ENCODE measurements around the gene RPS29.

The RPS29 gene

GRCh38 chr14:49579841-49580240, 6.3 kb downstream of the RPS29 start:
- Histone ChIP-seq H3K9me3 (ENCODE audit: control insufficient read depth, insufficient read depth, low read length) (no peaks in the 10 kb centered on the region), H3K27me3 (ENCODE audit: control insufficient read depth, insufficient read depth, low read length) (no peaks in the 10 kb centered on the region), H3K27ac (ENCODE audit: low read length) (no peak overlapping the region), H3K4me1 (ENCODE audit: control insufficient read depth, insufficient read depth, low read length) (peaks cover 4% of the 10 kb centered on the region; the same call in 1 of the 2 replicates), H3K36me3 (ENCODE audit: control insufficient read depth, insufficient read depth, low read length) (peaks cover 22% of the 10 kb centered on the region), H3K4me3 (ENCODE audit: low read length) (no peak overlapping the region)
- WGBS (ENCODE audit: insufficient coverage, insufficient read length): no CpG with 5 or more reads among the region's 2 CpGs
- no peak for DNase-seq (ENCODE audit: low read depth, low spot score)

DNA sequence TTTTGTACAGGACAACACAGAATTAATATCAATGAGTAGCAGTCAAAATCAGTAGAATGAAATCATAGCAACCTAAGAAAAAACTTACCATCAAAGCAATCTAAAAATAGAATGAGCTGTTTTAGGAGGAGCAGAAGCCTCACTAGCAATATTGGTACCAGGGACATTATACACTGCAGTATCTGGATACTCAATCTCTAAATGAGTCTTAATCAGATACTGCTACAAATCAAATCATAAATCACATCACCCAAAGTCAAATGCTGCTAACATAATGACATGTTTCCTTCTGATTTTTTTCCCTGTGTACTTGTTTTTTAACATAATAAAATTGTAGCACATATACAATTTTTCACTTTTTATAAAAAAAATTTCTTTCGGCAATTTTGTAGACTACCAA, 8.0 kb downstream of the RPS29 start:
- 100% methylated on average over 1 of the region's 1 CpG for WGBS (ENCODE audit: insufficient coverage, insufficient read length)
- Histone ChIP-seq H3K27me3 (ENCODE audit: control insufficient read depth, insufficient read depth, low read length) (no peaks in the 10 kb centered on the region), H3K4me1 (ENCODE audit: control insufficient read depth, insufficient read depth, low read length) (peaks cover 1% of the 10 kb centered on the region; the same call in 1 of the 2 replicates), H3K27ac (ENCODE audit: low read length) (no peak overlapping the region), H3K4me3 (ENCODE audit: low read length) (no peak overlapping the region), H3K9me3 (ENCODE audit: control insufficient read depth, insufficient read depth, low read length) (no peaks in the 10 kb centered on the region), H3K36me3 (ENCODE audit: control insufficient read depth, insufficient read depth, low read length) (peaks cover 12% of the 10 kb centered on the region; the same call in 1 of the 2 replicates)
- no peak for DNase-seq (ENCODE audit: low read depth, low spot score)

DNA sequence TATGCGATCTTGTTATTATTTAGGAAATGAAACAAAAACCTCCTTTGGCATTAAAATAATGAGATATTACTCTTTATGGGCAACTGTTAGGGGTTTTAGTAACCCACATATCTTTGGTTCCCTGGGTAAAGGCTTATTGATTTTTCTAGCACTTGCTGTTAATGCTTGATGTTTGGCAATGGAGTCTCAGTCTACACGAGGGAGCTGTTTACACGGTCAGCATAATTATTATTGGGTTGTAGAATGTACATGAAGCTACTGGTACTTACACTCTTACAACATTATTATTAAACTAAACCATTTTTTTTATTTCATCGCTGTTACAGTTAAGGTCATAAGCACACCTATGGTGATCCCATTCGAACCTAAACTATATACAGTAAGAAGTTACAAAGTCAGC, 12.1 kb downstream of the RPS29 start:
- no peaks in the 10 kb centered on the region for H3K27me3 ChIP-seq (ENCODE audit: control insufficient read depth, insufficient read depth, low read length)
- no peak overlapping the region for H3K4me3 ChIP-seq (ENCODE audit: low read length)
- H3K9me3 ChIP-seq (ENCODE audit: control insufficient read depth, insufficient read depth, low read length): no peaks in the 10 kb centered on the region
- WGBS (ENCODE audit: insufficient coverage, insufficient read length): no CpG with 5 or more reads among the region's 5 CpGs
- no peak overlapping the region for H3K27ac ChIP-seq (ENCODE audit: low read length)
- DNase-seq (ENCODE audit: low read depth, low spot score): no peak
- H3K4me1 ChIP-seq (ENCODE audit: control insufficient read depth, insufficient read depth, low read length): no peaks in the 10 kb centered on the region
- H3K36me3 ChIP-seq (ENCODE audit: control insufficient read depth, insufficient read depth, low read length): peaks cover 6% of the 10 kb centered on the region; the same call in 1 of the 2 replicates

- Histone ChIP-seq H3K4me3 (ENCODE audit: low read length) (no peak overlapping the region), H3K9me3 (ENCODE audit: control insufficient read depth, insufficient read depth, low read length) (no peaks in the 10 kb centered on the region), H3K36me3 (ENCODE audit: control insufficient read depth, insufficient read depth, low read length) (no peaks in the 10 kb centered on the region), H3K27ac (ENCODE audit: low read length) (no peak overlapping the region), H3K4me1 (ENCODE audit: control insufficient read depth, insufficient read depth, low read length) (no peaks in the 10 kb centered on the region), H3K27me3 (ENCODE audit: control insufficient read depth, insufficient read depth, low read length) (no peaks in the 10 kb centered on the region)
- WGBS (ENCODE audit: insufficient coverage, insufficient read length): no CpG with 5 or more reads among the region's 3 CpGs
- no peak for DNase-seq (ENCODE audit: low read depth, low spot score)
These were observed 16.9 kb downstream of the RPS29 start for GRCh38 chr14:49569281-49569680.

DNA sequence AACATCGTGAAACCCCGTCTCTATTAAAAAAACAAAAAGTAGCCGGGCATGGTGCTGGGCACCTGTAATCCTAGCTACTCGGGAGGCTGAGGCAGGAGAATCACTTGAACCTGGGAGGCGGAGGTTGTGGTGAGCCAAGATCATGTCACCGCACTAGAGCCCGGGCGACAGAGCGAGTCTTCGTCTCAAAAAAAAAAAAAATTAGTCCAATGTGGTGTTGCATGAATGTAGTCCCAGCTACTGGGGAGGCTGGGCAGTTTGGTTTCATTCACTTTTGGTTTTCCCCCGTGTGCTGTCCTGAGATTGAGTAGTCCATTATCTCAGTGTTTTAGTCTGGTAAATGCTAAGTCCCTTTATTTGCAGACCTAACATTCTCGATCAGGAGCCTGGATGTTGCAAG, 19.5 kb downstream of the RPS29 start:
- H3K9me3 ChIP-seq (ENCODE audit: control insufficient read depth, insufficient read depth, low read length): no peaks in the 10 kb centered on the region
- no peak overlapping the region for H3K4me3 ChIP-seq (ENCODE audit: low read length)
- no peak for DNase-seq (ENCODE audit: low read depth, low spot score)
- no peaks in the 10 kb centered on the region for H3K4me1 ChIP-seq (ENCODE audit: control insufficient read depth, insufficient read depth, low read length)
- no CpG with 5 or more reads among the region's 12 CpGs for WGBS (ENCODE audit: insufficient coverage, insufficient read length)
- H3K27ac ChIP-seq (ENCODE audit: low read length): no peak overlapping the region
- no peaks in the 10 kb centered on the region for H3K36me3 ChIP-seq (ENCODE audit: control insufficient read depth, insufficient read depth, low read length)
- H3K27me3 ChIP-seq (ENCODE audit: control insufficient read depth, insufficient read depth, low read length): no peaks in the 10 kb centered on the region

DNA sequence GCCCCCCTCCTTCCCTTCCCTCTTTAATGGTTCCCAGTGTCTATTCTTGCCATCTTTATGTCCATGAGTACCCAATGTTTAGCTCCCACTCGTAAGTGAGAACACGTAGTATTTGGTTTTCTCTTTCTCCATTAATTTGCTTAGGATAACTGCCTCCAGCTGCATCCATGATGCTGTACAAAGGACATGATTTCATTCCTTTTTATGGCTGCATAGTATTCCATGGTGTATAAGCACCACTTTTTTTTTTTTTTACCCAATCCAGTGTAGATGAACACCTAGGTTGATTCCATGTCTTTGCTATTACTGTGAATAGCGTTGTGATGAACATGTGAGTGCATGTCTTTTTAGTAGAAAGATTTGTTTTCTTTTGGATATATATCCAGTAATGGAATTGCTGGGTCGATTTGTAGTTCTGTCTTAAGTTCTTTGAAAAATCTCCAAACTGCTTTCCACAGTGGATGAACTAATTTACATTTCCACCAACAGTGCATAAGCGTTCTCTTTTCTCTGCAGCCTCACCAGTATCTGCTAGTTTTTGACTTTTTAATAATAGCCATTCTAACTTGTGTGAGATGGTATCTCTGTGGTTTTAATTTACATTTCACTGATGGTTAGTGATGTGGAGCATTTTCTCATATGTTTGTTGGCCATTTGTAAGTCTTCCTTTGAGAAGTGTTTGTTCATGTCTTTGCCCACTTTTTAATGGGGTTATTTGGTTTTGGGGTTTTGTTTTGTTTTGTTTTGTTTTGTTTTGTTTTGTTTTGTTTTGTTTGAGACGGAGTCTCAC, 26.0 kb downstream of the RPS29 start:
- Histone ChIP-seq H3K4me3 (ENCODE audit: low read length) (no peak overlapping the region), H3K27ac (ENCODE audit: low read length) (no peak overlapping the region), H3K4me1 (ENCODE audit: control insufficient read depth, insufficient read depth, low read length) (no peaks in the 10 kb centered on the region), H3K27me3 (ENCODE audit: control insufficient read depth, insufficient read depth, low read length) (no peaks in the 10 kb centered on the region), H3K9me3 (ENCODE audit: control insufficient read depth, insufficient read depth, low read length) (no peaks in the 10 kb centered on the region), H3K36me3 (ENCODE audit: control insufficient read depth, insufficient read depth, low read length) (no peaks in the 10 kb centered on the region)
- no peak for DNase-seq (ENCODE audit: low read depth, low spot score)
- WGBS (ENCODE audit: insufficient coverage, insufficient read length): no CpG with 5 or more reads among the region's 6 CpGs

DNA sequence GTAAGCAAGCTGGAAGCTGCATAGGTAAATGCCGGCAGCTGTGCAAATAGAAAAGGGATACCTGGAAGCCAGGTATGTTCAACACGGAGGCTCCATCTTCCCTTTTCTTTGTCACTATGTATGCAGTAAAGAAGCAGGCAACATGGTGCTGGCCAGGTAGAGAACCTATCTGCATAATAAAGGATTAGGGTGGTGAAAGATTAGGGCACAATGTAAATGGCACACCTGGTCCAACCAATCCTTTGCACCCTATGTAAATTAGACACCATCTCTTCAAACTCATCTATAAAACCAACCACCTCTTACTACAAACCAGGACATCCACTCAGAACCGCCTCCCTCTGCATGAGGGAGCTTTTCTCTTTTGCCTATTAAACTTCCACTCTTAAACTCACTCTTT, 32.3 kb downstream of the RPS29 start:
- no peak for DNase-seq (ENCODE audit: low read depth, low spot score)
- Histone ChIP-seq H3K27me3 (ENCODE audit: control insufficient read depth, insufficient read depth, low read length) (no peaks in the 10 kb centered on the region), H3K4me3 (ENCODE audit: low read length) (no peak overlapping the region), H3K9me3 (ENCODE audit: control insufficient read depth, insufficient read depth, low read length) (no peaks in the 10 kb centered on the region), H3K4me1 (ENCODE audit: control insufficient read depth, insufficient read depth, low read length) (peaks cover 4% of the 10 kb centered on the region), H3K27ac (ENCODE audit: low read length) (no peak overlapping the region), H3K36me3 (ENCODE audit: control insufficient read depth, insufficient read depth, low read length) (no peaks in the 10 kb centered on the region)
- WGBS (ENCODE audit: insufficient coverage, insufficient read length): no CpG with 5 or more reads among the region's 3 CpGs

DNA sequence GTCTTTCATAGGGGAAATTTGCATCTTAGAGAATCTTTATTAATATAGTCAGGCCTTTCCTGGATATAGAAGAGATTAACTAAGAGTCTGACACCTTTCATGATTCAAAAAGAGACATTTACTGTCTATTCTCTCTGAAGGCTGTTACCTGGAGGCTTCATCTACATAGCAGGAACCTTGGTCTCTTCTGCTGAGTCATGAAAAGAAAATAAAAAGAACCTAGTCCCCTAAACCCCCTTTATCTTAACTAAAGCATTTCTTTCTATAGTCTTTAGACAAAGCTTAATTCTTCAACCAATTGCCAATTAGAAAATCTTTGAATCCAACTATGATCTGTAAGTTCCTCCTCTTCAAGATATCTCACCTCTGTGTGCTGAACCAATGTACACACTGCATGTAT, 33.1 kb downstream of the RPS29 start:
- Histone ChIP-seq H3K4me1 (ENCODE audit: control insufficient read depth, insufficient read depth, low read length) (peaks cover 4% of the 10 kb centered on the region), H3K4me3 (ENCODE audit: low read length) (no peak overlapping the region), H3K9me3 (ENCODE audit: control insufficient read depth, insufficient read depth, low read length) (no peaks in the 10 kb centered on the region), H3K27ac (ENCODE audit: low read length) (no peak overlapping the region), H3K36me3 (ENCODE audit: control insufficient read depth, insufficient read depth, low read length) (no peaks in the 10 kb centered on the region), H3K27me3 (ENCODE audit: control insufficient read depth, insufficient read depth, low read length) (no peaks in the 10 kb centered on the region)
- DNase-seq (ENCODE audit: low read depth, low spot score): no peak

GRCh38 chr14:49551569-49551968, 34.6 kb downstream of the RPS29 start:
- no peak for DNase-seq (ENCODE audit: low read depth, low spot score)
- Histone ChIP-seq H3K27me3 (ENCODE audit: control insufficient read depth, insufficient read depth, low read length) (no peaks in the 10 kb centered on the region), H3K4me1 (ENCODE audit: control insufficient read depth, insufficient read depth, low read length) (peaks cover 4% of the 10 kb centered on the region), H3K4me3 (ENCODE audit: low read length) (no peak overlapping the region), H3K9me3 (ENCODE audit: control insufficient read depth, insufficient read depth, low read length) (no peaks in the 10 kb centered on the region), H3K27ac (ENCODE audit: low read length) (no peak overlapping the region), H3K36me3 (ENCODE audit: control insufficient read depth, insufficient read depth, low read length) (no peaks in the 10 kb centered on the region)
- no CpG with 5 or more reads among the region's 2 CpGs for WGBS (ENCODE audit: insufficient coverage, insufficient read length)

GRCh38 chr14:49550286-49551184, 35.6 kb downstream of the RPS29 start:
- Histone ChIP-seq H3K36me3 (ENCODE audit: control insufficient read depth, insufficient read depth, low read length) (no peaks in the 10 kb centered on the region), H3K4me1 (ENCODE audit: control insufficient read depth, insufficient read depth, low read length) (peaks cover 4% of the 10 kb centered on the region), H3K27me3 (ENCODE audit: control insufficient read depth, insufficient read depth, low read length) (no peaks in the 10 kb centered on the region), H3K4me3 (ENCODE audit: low read length) (no peak overlapping the region), H3K27ac (ENCODE audit: low read length) (no peak overlapping the region), H3K9me3 (ENCODE audit: control insufficient read depth, insufficient read depth, low read length) (no peaks in the 10 kb centered on the region)
- no CpG with 5 or more reads among the region's 5 CpGs for WGBS (ENCODE audit: insufficient coverage, insufficient read length)
- no peak for DNase-seq (ENCODE audit: low read depth, low spot score)

Data from iPS DF 6.9 (cell line).